Urinary bladder (tissue), 4 donors: Measurements from ENCODE around the gene CAPRIN1. TPM values are rescaled to one million over a fixed set of nuclear protein-coding genes. Genes with fewer than 3 reads are reported as not detected.
"Not testable (repeated sequence)": the region's sequence is repeated elsewhere in the genome, so short reads cannot be mapped to it uniquely, and the experiment has no call there.

Experiments
- DNase-seq: peaks from one replicate; pipeline ENCODE4 v3.0.0-alpha.2; 2015; ENCODE audit errors: extremely low spot score
- H3K27ac ChIP-seq: one replicate; pipeline ENCODE4 v1.5.1; 2013; ENCODE audit warnings: low read depth, mild to moderate bottlenecking, moderate library complexity
- H3K36me3 ChIP-seq: one replicate; pipeline ENCODE4 v1.6.1; 2013; ENCODE audit warnings: mild to moderate bottlenecking, moderate library complexity; ENCODE audit not compliant: insufficient read depth
- H3K4me1 ChIP-seq: one replicate; pipeline ENCODE4 v1.6.1; 2013; ENCODE audit warnings: mild to moderate bottlenecking, moderate library complexity; ENCODE audit not compliant: insufficient read depth
- H3K4me3 ChIP-seq: one replicate; pipeline ENCODE4 v1.5.1; 2013; ENCODE audit warnings: low read depth, low read length
- WGBS: extraction: QIAGEN DNeasy Blood & Tissue Kit; methylation state at CpG from one replicate; pipeline ENCODE4 v1.1.7; 2013; 5-methylcytosine and 5-hydroxymethylcytosine counted together
- polyA plus RNA-seq: library from polyadenylated mRNA; stranded (reverse); fragments of 200-250 nt; gene quantifications from one replicate; pipeline ENCODE4 v1.2.3, GENCODE V29; 2013
- total RNA-seq: library from RNA; depleted of rRNA; stranded (reverse); fragments of >200 nt; gene quantifications from one replicate; pipeline ENCODE4 v1.2.3, GENCODE V29; 2014
- donor health status: healthy with polysubstance abuse.
- donor health status: healthy.

Gene CAPRIN1
- total and polyA plus RNA-seq, 2 donors, result 71.4 to 288 TPM

DNA sequence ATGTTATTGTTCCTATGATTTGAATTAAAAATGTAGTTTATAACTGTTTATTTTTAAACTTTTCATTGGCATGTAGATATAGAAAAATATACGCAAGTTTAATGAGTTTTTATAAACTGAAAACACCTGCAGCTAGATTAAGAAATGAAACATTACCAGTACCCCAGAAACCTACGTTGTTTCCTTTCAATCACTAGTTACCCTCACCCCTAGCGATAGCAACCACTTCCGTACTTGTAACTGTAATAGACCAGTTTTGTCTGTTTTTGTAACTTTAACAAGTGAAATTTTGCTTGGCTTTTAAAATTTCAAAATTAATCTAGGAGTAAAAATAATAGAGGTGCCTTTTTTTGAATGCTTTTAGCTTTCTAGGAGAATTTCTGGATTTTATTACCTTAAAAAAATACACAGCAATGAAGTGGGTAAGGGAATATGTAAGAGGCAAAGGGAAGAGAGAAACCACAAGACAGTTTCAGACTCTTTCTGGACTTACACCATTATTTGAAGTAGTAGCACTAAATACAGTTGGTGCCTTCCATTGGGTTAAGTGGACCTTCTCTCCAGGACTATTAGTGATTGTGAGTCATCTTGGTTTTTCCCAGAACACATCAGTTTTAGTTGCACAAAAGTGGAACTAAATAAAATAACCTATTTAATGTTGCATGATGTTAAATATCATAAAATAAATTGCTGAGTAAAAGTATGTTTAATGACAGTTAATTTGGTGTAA, 35.2 kb downstream of the CAPRIN1 start:
- no peak for DNase-seq
- H3K4me1 ChIP-seq, result no peaks in the 10 kb centered on the region
- H3K36me3 ChIP-seq, result peaks cover 6% of the 10 kb centered on the region
- 88% methylated on average over 4 of the region's 4 CpGs for WGBS
- H3K4me3 ChIP-seq, result no peak overlapping the region
- no peak overlapping the region for H3K27ac ChIP-seq

DNA sequence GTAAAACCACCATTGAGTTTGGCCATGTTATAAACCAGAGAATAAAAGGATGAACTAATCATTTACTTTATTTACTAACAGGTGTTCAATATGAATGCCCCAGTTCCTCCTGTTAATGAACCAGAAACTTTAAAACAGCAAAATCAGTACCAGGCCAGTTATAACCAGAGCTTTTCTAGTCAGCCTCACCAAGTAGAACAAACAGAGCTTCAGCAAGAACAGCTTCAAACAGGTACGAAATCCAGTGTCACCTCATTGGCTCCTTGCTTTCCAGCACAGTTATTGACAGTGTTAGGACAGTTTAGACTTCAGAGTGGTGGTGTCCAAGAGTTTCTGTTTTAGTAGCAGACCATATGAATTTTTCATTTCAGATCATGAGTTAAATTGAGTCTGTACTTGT, 40.3 kb downstream of the CAPRIN1 start:
- Histone ChIP-seq H3K4me3 (no peak overlapping the region), H3K36me3 (peaks cover 12% of the 10 kb centered on the region), H3K4me1 (no peaks in the 10 kb centered on the region), H3K27ac (no peak overlapping the region)
- no peak for DNase-seq
- 92% methylated on average over 1 of the region's 1 CpG for WGBS

GRCh38 chr11:34094900-34095299, 43.4 kb downstream of the CAPRIN1 start:
- not testable (repeated sequence) for H3K27ac ChIP-seq, DNase-seq, H3K4me1 ChIP-seq, H3K4me3 ChIP-seq
- H3K36me3 ChIP-seq, result peaks cover 15% of the 10 kb centered on the region
- 97% methylated on average over 2 of the region's 2 CpGs for WGBS

GRCh38 chr11:34098813-34099212, 47.3 kb downstream of the CAPRIN1 start:
- no peak overlapping the region for H3K4me3 ChIP-seq
- H3K36me3 ChIP-seq, result peaks cover 11% of the 10 kb centered on the region
- no peaks in the 10 kb centered on the region for H3K4me1 ChIP-seq
- no peak overlapping the region for H3K27ac ChIP-seq
- DNase-seq, result no peak
- 91% methylated on average over 2 of the region's 2 CpGs for WGBS

DNA sequence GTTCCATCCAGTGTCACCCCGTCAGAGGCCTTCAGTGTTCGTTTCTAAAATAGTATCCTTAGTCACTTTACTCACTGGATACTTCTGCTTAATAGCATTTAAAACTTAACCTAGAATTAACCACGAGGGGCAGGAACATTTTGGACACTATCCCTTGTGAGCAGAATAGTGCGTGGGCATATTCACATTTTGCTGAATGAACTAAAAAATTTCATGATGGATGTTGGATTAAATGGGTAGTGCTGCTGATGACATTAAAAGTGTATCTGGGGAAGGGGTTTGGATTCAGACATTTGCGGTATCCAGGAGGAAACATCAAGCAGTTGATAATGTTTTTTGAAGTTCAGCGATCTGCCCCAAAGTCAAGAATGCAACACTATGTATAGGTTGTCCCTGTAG, 53.1 kb downstream of the CAPRIN1 start:
- peaks cover 2% of the 10 kb centered on the region for H3K36me3 ChIP-seq
- H3K27ac ChIP-seq, result peak overlapping the region; percentile 90
- WGBS, result 16% methylated on average over 6 of the region's 6 CpGs
- H3K4me3 ChIP-seq, result peak overlapping the region; percentile 76
- H3K4me1 ChIP-seq, result no peaks in the 10 kb centered on the region
- no peak for DNase-seq

- peak within 1 kb of the TSS; percentile 76 for H3K4me3 ChIP-seq
- H3K27ac ChIP-seq, result peak within 1 kb of the TSS; percentile 90
- no peaks in the 10 kb centered on the region for H3K4me1 ChIP-seq
- H3K36me3 ChIP-seq, result no peaks in the 10 kb centered on the region
- peak; percentile 98 for DNase-seq
- under 1% methylated on average over 55 of the region's 55 CpGs for WGBS
Observed at GRCh38 chr11:34105079-34105956, 53.8 kb downstream of the CAPRIN1 start, which contains the start of gene NAT10. NAT10 (plus strand) TSS chr11:34105629; CDS start chr11:34108226, 2,597 bp downstream.

DNA sequence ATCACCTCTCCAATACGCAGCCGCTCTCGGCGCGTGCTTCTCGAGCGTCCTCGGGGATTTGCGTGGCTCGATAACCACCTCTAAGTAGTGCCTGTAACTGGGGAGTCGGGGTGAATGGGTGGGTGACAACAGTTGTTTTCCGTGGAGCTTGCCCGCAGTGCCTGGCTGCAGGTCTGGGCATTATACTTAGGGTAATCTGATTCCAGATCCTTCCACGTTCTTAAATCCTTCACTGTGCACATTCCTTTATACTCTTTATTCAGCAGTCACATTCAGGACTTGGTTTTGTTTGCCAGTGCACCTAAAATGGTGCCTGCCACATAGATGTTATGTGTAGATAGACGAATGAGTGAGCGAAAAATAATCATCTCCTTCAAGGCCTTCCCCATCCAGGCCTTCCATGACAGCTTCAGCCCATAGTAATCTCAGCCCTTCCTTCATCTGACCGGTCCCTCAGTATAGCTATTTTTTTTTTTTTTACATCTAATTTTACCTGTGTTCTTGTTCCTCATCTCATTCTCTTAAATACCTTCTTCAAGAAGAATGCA, 54.5 kb downstream of the CAPRIN1 start:
- DNase-seq, result no peak
- no peaks in the 10 kb centered on the region for H3K36me3 ChIP-seq
- under 1% methylated on average over 17 of the region's 17 CpGs for WGBS
- no peaks in the 10 kb centered on the region for H3K4me1 ChIP-seq
- peak overlapping the region; percentile 76 for H3K4me3 ChIP-seq
- no peak overlapping the region for H3K27ac ChIP-seq

DNA sequence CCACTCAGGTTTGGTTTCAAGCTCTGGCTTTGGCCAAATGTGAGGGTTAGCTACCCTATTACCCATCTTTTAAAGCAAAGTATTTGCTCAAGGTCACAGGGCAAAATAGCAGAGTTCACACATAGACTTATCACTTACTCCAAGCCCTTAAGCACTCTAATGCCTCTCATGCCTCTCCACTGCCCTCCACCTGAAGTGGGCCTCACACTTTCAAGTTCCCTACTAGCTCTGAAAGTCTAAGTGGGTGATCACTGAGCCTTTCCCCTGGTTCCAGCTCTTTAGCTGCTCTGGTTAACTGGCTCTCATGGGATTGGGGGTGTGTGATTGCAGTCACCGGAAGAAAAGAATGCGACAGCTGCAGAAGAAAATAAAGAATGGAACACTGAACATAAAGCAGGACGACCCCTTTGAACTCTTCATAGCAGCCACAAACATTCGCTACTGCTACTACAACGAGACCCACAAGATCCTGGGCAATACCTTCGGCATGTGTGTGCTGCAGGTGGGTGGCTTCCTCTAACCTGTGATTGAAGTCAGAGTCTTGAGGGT, 60.3 kb downstream of the CAPRIN1 start:
- Histone ChIP-seq H3K27ac (no peak overlapping the region), H3K4me1 (no peaks in the 10 kb centered on the region), H3K36me3 (peaks cover 4% of the 10 kb centered on the region), H3K4me3 (no peak overlapping the region)
- DNase-seq, result no peak
- WGBS, result 95% methylated on average over 6 of the region's 6 CpGs

- Histone ChIP-seq H3K4me3 (no peak overlapping the region), H3K36me3 (peaks cover 6% of the 10 kb centered on the region), H3K4me1 (no peaks in the 10 kb centered on the region), H3K27ac (no peak overlapping the region)
- no peak for DNase-seq
- 96% methylated on average over 2 of the region's 2 CpGs for WGBS
Observed at GRCh38 chr11:34114014-34114413, 62.5 kb downstream of the CAPRIN1 start.

DNA sequence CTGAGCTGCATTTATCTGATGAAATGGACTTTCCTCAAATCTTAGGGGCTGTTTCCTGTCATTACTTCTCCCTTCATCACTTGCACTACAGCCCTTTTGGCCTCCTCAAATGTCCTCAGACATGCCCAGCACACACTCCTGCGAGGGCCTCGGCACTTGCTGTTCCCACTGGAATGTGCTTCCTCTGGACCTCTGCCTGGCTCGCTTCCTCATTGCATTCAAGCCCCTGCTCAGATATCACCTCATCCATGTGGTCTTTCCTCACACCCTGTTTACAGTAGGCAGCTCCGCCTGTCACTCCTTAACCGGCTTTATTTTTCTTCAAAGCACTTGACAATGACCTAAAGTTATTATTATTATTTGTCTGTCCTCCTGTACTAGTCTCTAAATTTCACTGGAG, 62.9 kb downstream of the CAPRIN1 start:
- Histone ChIP-seq H3K4me1 (no peaks in the 10 kb centered on the region), H3K36me3 (peaks cover 9% of the 10 kb centered on the region), H3K27ac (no peak overlapping the region), H3K4me3 (no peak overlapping the region)
- WGBS, result 97% methylated on average over 5 of the region's 5 CpGs
- no peak for DNase-seq

GRCh38 chr11:34120651-34121050, 69.1 kb downstream of the CAPRIN1 start:
- Histone ChIP-seq H3K36me3 (peaks cover 7% of the 10 kb centered on the region), H3K4me3 (no peak overlapping the region), H3K27ac (no peak overlapping the region), H3K4me1 (no peaks in the 10 kb centered on the region)
- no peak for DNase-seq
- WGBS, result 95% methylated on average over 4 of the region's 4 CpGs

- Histone ChIP-seq H3K4me3 (no peak overlapping the region), H3K27ac (no peak overlapping the region), H3K4me1 (no peaks in the 10 kb centered on the region), H3K36me3 (peaks cover 1% of the 10 kb centered on the region)
- 69% methylated on average over 4 of the region's 4 CpGs for WGBS
- DNase-seq, result peak; percentile 26
Observed at GRCh38 chr11:34124885-34125668, 73.5 kb downstream of the CAPRIN1 start.
